HG03095 (cell line): ENCODE data around the gene ZBTB45.
"Not testable (repeated sequence)": the region's sequence is repeated elsewhere in the genome, so short reads cannot be mapped to it uniquely, and the experiment has no call there.

Source experiments
- ATAC-seq: cut with Tn5 transposase; IDR thresholded peaks from one replicate; pipeline ENCODE4 v1.9.1; 2021; ENCODE audit warnings: moderate library complexity; ENCODE audit not compliant: unreplicated experiment

ZBTB45 gene

DNA sequence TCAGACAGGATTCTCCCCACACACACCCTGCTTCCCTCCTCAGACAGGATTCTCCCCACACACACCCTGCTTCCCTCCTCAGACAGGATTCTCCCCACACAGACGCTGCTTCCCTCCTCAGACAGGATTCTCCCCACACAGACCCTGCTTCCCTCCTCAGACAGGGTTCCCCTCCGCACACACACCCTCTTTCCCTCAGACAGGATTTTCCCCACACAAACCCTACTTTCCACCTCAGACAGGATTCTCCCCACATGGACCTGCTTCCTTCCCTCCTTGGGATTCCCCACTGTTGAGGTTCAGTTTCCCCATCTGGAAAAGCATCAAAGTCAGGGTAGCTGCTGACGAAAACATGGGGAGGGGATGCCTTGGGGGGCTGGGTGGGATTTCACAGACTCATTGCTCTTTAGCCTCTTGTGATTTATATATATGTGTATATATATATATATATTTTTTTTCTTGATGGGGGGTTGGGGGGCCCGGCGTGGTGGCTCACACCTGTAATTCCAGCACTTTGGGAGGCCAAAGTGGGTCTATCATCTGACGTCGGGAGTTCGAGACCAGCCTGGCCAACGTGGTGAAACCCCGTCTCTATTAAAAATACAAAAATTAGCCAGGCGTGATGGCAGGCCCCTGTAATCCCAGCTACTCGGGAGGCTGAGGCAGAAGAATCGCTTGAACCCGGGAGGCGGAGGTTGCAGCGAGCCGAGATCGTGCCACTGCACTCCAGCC lies 23.2 kb upstream of the ZBTB45 start:
- not testable (repeated sequence) for ATAC-seq

DNA sequence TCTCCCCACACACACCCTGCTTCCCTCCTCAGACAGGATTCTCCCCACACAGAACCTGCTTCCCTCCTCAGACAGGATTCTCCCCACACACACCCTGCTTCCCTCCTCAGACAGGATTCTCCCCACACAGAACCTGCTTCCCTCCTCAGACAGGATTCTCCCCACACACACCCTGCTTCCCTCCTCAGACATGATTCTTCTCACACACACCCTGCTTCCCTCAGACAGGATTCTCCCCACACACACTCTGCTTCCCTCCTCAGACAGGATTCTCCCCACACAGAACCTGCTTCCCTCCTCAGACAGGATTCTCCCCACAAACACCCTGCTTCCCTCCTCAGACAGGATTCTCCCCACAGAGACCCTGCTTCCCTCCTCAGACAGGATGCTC lies 19.6 kb upstream of the ZBTB45 start:
- not testable (repeated sequence) for ATAC-seq

GRCh38 chr19:58538257-58539168 lies 18.9 kb upstream of the ZBTB45 start:
- no peak for ATAC-seq

DNA sequence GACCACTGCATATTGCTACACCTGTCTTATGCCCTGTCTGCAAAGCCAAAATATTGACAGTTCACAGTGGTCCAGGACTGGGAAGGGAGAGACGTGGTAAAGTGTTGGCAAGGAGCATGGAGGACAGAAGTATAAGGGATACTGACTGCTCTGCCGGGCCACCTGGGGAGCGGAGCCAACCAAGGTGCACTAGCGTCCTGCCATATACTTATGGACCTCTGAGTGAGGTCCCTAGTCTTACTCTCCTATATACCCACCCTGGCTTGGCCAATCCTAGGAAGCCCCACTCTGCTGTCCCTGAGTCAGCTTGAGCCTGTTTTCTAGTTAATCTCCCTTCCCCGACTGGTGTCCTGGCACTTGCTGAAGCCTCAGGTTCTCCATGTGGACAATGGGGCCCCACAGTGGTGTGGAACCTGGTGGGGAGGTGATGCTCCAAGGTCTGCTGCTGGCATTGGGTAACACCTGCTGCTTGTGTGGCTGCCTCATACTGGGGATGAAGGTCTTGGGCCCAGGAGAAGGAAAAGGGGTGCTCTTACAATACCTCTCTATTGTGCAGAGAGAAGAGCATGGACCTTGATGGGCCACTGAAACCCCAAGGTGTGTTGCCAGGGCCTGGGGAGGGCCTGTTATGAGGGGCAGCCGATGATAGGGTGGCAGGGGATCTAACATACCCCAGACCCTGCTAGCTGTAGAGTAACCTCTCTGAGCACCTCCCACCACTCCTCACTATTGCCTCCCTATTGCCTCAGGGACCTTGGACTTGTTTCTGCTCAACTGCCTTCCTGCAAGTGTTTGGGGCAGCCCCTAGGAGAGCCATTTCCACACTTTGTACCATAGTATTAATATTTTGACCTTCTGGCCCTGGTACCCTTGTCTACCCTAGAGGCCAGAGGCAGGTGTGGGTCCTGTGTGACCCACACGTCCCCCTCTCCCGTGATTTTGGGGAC lies 17.5 kb upstream of the ZBTB45 start:
- ATAC-seq: no peak

DNA sequence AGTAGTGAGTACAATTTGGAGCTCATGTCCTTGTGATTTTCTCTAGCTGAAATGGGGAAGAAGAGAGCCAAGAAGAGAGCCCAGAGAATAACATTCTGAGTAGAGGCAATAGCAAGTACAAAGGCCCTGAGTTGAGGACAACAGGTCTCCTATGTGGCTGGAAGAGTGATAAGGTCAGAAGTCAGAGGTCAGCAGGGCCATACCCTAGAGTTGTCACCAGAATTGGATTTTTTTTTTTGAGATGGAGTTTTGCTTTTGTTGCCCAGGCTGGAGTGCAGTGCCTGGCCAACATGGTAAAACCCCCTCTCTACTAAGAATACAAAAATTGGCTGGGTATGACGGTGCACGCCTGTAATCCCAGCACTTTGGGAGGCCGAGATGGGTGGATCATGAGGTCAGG lies 16.2 kb upstream of the ZBTB45 start:
- ATAC-seq: no peak

- ATAC-seq: no peak
Observed at GRCh38 chr19:58531034-58531840, 11.6 kb upstream of the ZBTB45 start.

GRCh38 chr19:58529405-58529804 lies 9.8 kb upstream of the ZBTB45 start:
- ATAC-seq: no peak

DNA sequence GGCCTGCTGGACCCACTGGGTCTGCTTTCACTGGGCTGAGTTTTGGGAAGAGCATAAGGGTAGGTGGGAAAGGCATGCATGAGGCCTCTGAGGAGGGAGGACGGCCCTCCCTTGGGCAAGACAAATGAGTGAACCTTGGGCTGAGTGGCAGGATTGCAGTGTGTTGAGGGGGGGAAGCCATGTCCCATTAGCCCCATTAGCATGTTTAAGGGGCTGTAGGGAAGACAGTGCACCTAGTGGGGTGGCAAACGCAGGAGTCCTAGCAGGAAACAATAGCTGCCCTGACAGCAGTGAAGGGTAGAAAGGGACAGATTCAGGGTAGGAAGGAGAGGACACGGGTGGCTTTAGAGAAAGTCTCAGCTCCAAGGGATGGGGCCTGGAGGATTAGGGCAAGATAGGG lies 3.1 kb upstream of the ZBTB45 start:
- no peak for ATAC-seq

GRCh38 chr19:58521651-58522050 lies 2.0 kb upstream of the ZBTB45 start:
- no peak for ATAC-seq

DNA sequence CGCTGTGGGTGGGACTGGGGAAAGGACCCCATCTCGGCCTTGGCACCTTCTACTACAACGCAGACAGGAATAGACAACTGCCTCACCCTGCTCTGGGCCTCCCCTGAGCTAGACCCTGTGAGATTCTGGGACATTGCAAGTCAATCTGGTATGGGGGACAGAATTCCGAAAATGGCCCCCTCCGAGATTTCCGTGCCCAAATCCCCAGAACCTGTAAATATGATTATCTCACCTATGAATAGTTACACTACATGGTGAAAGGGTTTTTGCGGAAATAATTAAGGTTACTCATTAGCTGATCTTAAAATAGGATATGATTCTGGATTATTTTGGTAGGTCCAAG lies 618 bp upstream of the ZBTB45 start:
- ATAC-seq: no peak

- ATAC-seq: no peak
Observed at GRCh38 chr19:58519087-58519354, 589 bp downstream of the ZBTB45 start.

- no peak for ATAC-seq
Observed at GRCh38 chr19:58518256-58519086, 1.1 kb downstream of the ZBTB45 start.

GRCh38 chr19:58516964-58517833 lies 2.4 kb downstream of the ZBTB45 start:
- ATAC-seq: no peak

DNA sequence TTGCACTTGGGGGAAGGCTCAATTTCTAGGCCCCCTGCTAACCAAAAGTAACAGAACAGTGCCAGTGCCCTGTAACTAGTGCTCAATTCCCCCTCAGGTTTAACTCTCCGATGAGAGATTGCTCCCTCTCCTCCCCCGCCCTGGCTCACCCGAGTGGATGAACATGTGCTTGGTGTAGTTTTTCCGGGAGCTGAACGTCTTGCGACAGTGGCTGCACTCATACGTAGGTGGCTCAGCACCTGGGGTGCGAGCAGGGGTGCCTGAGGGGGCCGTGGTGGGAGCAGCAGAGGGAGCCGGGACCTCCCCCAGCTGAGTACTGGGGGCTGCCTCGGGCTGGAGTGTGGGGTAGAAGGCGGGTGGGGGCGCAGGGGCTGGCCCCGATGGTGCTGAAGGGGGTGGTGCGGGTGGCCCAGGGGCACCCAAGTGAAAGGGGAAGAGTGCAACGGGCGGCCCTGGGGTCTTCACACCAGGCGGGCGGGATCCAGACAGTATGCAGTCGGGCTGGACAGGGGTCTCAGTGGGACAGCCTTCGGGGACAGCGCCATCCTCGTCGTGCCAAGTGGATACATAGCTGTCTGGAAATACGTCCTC lies 3.3 kb downstream of the ZBTB45 start:
- ATAC-seq: no peak

- no peak for ATAC-seq
Observed at GRCh38 chr19:58515259-58515658, 4.4 kb downstream of the ZBTB45 start.

DNA sequence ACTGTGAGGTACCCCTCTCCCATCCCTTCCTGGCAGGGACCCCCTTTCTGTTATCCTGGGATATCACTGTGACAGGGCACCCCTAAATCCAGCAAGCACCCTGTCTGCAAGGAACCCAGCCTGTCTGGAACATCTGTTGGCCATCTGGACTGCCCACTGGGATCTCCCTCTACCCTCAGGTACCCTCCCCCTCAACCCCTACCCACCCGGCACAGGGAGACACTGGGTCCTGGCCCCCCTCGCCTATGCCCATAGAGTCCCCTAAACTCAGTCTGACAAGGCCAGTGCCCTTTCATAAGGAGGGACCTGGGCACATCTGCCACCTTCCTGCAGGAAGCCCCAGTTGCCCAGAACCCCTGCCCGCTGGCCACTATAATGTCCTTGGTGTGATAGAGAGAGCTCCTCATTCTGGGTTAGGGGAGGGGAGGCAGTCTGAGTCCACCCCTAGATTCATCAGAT lies 5.0 kb downstream of the ZBTB45 start:
- no peak for ATAC-seq

GRCh38 chr19:58513694-58514563 lies 5.7 kb downstream of the ZBTB45 start:
- peak; percentile 50 for ATAC-seq
